ENCODE results near the gene DIP2A.

DNA sequence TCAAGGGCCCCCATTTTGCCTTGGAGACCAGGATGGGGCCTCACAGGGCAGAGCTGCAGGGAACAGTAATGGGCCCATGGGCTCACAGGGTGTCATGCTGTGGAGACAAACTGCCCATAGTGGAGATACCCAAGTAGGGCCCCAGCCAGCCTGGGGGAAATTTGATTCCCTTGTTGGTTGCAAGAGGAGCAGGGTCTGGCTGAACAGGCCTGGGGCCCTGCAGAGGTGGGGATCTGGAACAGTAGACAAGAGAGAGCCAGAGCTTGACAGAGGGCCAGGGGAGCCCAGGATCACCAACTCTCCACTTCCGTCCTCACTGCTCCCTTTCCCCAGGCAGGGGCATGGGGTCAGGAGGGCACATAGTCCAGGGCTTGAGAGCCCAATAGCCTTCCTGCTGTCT is 137.5 kb downstream of the DIP2A start:
- TF ChIP-seq, protein P1, sequence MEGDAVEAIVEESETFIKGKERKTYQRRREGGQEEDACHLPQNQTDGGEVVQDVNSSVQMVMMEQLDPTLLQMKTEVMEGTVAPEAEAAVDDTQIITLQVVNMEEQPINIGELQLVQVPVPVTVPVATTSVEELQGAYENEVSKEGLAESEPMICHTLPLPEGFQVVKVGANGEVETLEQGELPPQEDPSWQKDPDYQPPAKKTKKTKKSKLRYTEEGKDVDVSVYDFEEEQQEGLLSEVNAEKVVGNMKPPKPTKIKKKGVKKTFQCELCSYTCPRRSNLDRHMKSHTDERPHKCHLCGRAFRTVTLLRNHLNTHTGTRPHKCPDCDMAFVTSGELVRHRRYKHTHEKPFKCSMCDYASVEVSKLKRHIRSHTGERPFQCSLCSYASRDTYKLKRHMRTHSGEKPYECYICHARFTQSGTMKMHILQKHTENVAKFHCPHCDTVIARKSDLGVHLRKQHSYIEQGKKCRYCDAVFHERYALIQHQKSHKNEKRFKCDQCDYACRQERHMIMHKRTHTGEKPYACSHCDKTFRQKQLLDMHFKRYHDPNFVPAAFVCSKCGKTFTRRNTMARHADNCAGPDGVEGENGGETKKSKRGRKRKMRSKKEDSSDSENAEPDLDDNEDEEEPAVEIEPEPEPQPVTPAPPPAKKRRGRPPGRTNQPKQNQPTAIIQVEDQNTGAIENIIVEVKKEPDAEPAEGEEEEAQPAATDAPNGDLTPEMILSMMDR (IDR thresholded peaks at IDR 0.05) = no peak
- TF ChIP-seq TCF7L2 (IDR thresholded peaks at IDR 0.05; ENCODE audit: low read depth, low read length) = no peak
- no peak for TF ChIP-seq POLR2AphosphoS5 (IDR thresholded peaks at IDR 0.05; ENCODE audit: low read depth, low read length)
- TF ChIP-seq SIN3A (IDR thresholded peaks at IDR 0.05; ENCODE audit: borderline replicate concordance, insufficient read depth, low read depth, low read length) = no peak
- TF ChIP-seq, protein P2, sequence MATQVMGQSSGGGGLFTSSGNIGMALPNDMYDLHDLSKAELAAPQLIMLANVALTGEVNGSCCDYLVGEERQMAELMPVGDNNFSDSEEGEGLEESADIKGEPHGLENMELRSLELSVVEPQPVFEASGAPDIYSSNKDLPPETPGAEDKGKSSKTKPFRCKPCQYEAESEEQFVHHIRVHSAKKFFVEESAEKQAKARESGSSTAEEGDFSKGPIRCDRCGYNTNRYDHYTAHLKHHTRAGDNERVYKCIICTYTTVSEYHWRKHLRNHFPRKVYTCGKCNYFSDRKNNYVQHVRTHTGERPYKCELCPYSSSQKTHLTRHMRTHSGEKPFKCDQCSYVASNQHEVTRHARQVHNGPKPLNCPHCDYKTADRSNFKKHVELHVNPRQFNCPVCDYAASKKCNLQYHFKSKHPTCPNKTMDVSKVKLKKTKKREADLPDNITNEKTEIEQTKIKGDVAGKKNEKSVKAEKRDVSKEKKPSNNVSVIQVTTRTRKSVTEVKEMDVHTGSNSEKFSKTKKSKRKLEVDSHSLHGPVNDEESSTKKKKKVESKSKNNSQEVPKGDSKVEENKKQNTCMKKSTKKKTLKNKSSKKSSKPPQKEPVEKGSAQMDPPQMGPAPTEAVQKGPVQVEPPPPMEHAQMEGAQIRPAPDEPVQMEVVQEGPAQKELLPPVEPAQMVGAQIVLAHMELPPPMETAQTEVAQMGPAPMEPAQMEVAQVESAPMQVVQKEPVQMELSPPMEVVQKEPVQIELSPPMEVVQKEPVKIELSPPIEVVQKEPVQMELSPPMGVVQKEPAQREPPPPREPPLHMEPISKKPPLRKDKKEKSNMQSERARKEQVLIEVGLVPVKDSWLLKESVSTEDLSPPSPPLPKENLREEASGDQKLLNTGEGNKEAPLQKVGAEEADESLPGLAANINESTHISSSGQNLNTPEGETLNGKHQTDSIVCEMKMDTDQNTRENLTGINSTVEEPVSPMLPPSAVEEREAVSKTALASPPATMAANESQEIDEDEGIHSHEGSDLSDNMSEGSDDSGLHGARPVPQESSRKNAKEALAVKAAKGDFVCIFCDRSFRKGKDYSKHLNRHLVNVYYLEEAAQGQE (IDR thresholded peaks at IDR 0.05; ENCODE audit: insufficient read depth in 1 of 2, low read depth in 2 of 2, low read length in 1 of 2) = no peak
